HL-60/S4 treated with retinoic acid at 250 ng/mL for 4 days and 3 days (cell line): ENCODE measurements around the gene EPHX1.
"Not testable (repeated sequence)": the region's sequence is repeated elsewhere in the genome, so short reads cannot be mapped to it uniquely, and the experiment has no call there.

Experiments
- in situ Hi-C: fragments of 300-500 bp; cut with MboI; formaldehyde crosslinking; loops from 2 replicates; pipeline ENCODE4 v1.7.0; 2022; ENCODE audit warnings: low sequenced_read_pairs

The EPHX1 gene

GRCh38 chr1:225809842-225810578 lies at the start of gene EPHX1:
Gene EPHX1, plus strand, starts transcription at chr1:225810124. Its CDS starts 18,606 bp downstream, at chr1:225828730.
- in situ Hi-C loops = no loop called here

GRCh38 chr1:225760531-225760930 lies 49.4 kb upstream of the EPHX1 start:
- in situ Hi-C loops = no loop called here

- in situ Hi-C loops = not testable (repeated sequence)
Measured at GRCh38 chr1:225761395-225761794, 48.5 kb upstream of the EPHX1 start.

- in situ Hi-C loops = no loop called here
Measured at GRCh38 chr1:225762002-225762441, 47.9 kb upstream of the EPHX1 start.

GRCh38 chr1:225762444-225762843 lies 47.5 kb upstream of the EPHX1 start:
- in situ Hi-C loops = no loop called here

- in situ Hi-C loops = no loop called here
Measured at GRCh38 chr1:225763716-225764548, 46.0 kb upstream of the EPHX1 start.

GRCh38 chr1:225765982-225766674 lies 43.8 kb upstream of the EPHX1 start:
- in situ Hi-C loops = no loop called here

- in situ Hi-C loops = no loop called here
Measured at GRCh38 chr1:225766967-225767633, 42.8 kb upstream of the EPHX1 start.

- in situ Hi-C loops = no loop called here
Measured at GRCh38 chr1:225767634-225768540, 42.0 kb upstream of the EPHX1 start.

GRCh38 chr1:225768662-225769426 lies 41.1 kb upstream of the EPHX1 start:
- in situ Hi-C loops = no loop called here

GRCh38 chr1:225769687-225770086 lies 40.2 kb upstream of the EPHX1 start:
- in situ Hi-C loops = loop anchor here (10.0 kb wide), 2 partner anchors 215 to 295 kb away; no protein-coding TSS in a partner anchor

GRCh38 chr1:225770561-225771248 lies 39.2 kb upstream of the EPHX1 start:
- in situ Hi-C loops = loop anchor here (10.0 kb wide), 2 partner anchors 216 to 296 kb away; no protein-coding TSS in a partner anchor

- in situ Hi-C loops = loop anchor here (10.0 kb wide), 2 partner anchors 217 to 297 kb away; no protein-coding TSS in a partner anchor
Measured at GRCh38 chr1:225771661-225772322, 38.1 kb upstream of the EPHX1 start.

- in situ Hi-C loops = loop anchor here (10.0 kb wide), 2 partner anchors 218 to 298 kb away; no protein-coding TSS in a partner anchor
Measured at GRCh38 chr1:225772323-225772768, 37.6 kb upstream of the EPHX1 start.

- in situ Hi-C loops = loop anchor here (10.0 kb wide), 2 partner anchors 218 to 298 kb away; no protein-coding TSS in a partner anchor
Measured at GRCh38 chr1:225772848-225773247, 37.1 kb upstream of the EPHX1 start.

GRCh38 chr1:225774281-225775147 lies 35.4 kb upstream of the EPHX1 start:
- in situ Hi-C loops = loop anchor here (10.0 kb wide), 2 partner anchors 220 to 300 kb away; no protein-coding TSS in a partner anchor
